SK-N-SH (cell line): ENCODE measurements around the gene MVB12B. TPM values are rescaled to one million over a fixed set of nuclear protein-coding genes. Genes with fewer than 3 reads are reported as not detected.

ENCODE experiments used
- CTCF ChIA-PET: fragments of 300-600, 350-600 bp; formaldehyde crosslinking; extraction: SDS; loops from one replicate; lab custom pipeline; 2021; lab: Yijun Ruan, JAX
- POLR2A ChIA-PET: fragments of 350-600 bp; sonication (Branson Sonifier 250); formaldehyde crosslinking; extraction: SDS; loops from one replicate; lab custom pipeline; 2020; ENCODE audit warnings: antibody characterized with exemption, inconsistent platforms; lab: Yijun Ruan, JAX
- DNase-seq: peaks from one replicate; pipeline ENCODE4 v3.0.0; 2012
- H2AFZ ChIP-seq: fragments of 200-600 bp; sonication (generic); 2 replicates; pipeline ENCODE4 v1.8.1; 2016; ENCODE audit warnings: antibody characterized with exemption, mild to moderate bottlenecking, low read depth
- H3F3A ChIP-seq: fragments of 200-600 bp; sonication (generic); replicated peaks from 2 replicates; pipeline ENCODE3; 2016; ENCODE audit warnings: antibody characterized with exemption, mild to moderate bottlenecking; ENCODE audit not compliant: insufficient read depth
- H3K27ac ChIP-seq, 2 experiments: fragments of 200-500 bp in 1 of 2; fragments of 200-600 bp in 1 of 2; sonication (Bioruptor generic) in 1 of 2; sonication (generic), shearing (Covaris generic) in 1 of 2; 2 replicates each; pipeline versions ENCODE4 v1.5.1 to v1.6.1; 2014 to 2016; ENCODE audit warnings: low read depth in 2 of 2, inconsistent platforms in 1 of 2, low read length in 1 of 2, mild to moderate bottlenecking in 1 of 2, mixed read lengths in 1 of 2
- H3K27me3 ChIP-seq: fragments of 200-600 bp; sonication (generic), shearing (Covaris generic); 2 replicates; pipeline ENCODE4 v1.6.1; 2016; ENCODE audit warnings: mixed run types; ENCODE audit not compliant: insufficient read depth
- H3K36me3 ChIP-seq, 2 experiments: fragments of 200-500 bp in 1 of 2; fragments of 200-600 bp in 1 of 2; sonication (Bioruptor generic) in 1 of 2; sonication (generic) in 1 of 2; replicated peaks in 1 of 2; 2 replicates each; pipeline versions ENCODE3 to v1.5.1; 2014 to 2016; ENCODE audit warnings: low read length in 1 of 2, mild to moderate bottlenecking in 1 of 2; ENCODE audit not compliant: insufficient read depth in 2 of 2, control insufficient read depth in 1 of 2
- H3K4me1 ChIP-seq, 2 experiments: fragments of 200-500 bp in 1 of 2; fragments of 200-600 bp in 1 of 2; sonication (Bioruptor generic) in 1 of 2; sonication (generic), shearing (Covaris generic) in 1 of 2; 2 replicates each; pipeline versions ENCODE4 v1.5.1 to v1.6.1; 2014 to 2016; ENCODE audit warnings: low read depth in 1 of 2, low read length in 1 of 2, mixed run types in 1 of 2; ENCODE audit not compliant: insufficient read depth in 2 of 2, control insufficient read depth in 1 of 2
- H3K4me2 ChIP-seq: fragments of 200-600 bp; sonication (generic), shearing (Covaris generic); 2 replicates; pipeline ENCODE4 v1.6.1; 2017; ENCODE audit warnings: mixed run types
- H3K4me3 ChIP-seq, 2 experiments: fragments of 200-500 bp in 1 of 2; fragments of 200-600 bp in 1 of 2; sonication (Bioruptor generic) in 1 of 2; sonication (generic), shearing (Covaris generic) in 1 of 2; 2 replicates each; pipeline versions ENCODE4 v1.5.1 to v1.8.1; 2014 to 2016; ENCODE audit warnings: low read depth in 2 of 2, inconsistent platforms in 1 of 2, low read length in 1 of 2, mild to moderate bottlenecking in 1 of 2, mixed read lengths in 1 of 2, moderate library complexity in 1 of 2
- H3K79me2 ChIP-seq: fragments of 200-600 bp; sonication (generic); 2 replicates; pipeline ENCODE4 v1.8.1; 2017; ENCODE audit warnings: mild to moderate bottlenecking; ENCODE audit not compliant: insufficient read depth
- H3K9ac ChIP-seq: fragments of 200-600 bp; sonication (generic); 2 replicates; pipeline ENCODE4 v1.6.1; 2017; ENCODE audit warnings: mixed run types
- H3K9me2 ChIP-seq: fragments of 200-600 bp; sonication (generic); 2 replicates; pipeline ENCODE4 v1.6.1; 2017; ENCODE audit warnings: mixed run types
- H3K9me3 ChIP-seq: fragments of 200-600 bp; sonication (generic); 2 replicates; pipeline ENCODE4 v1.6.1; 2017; ENCODE audit warnings: mixed run types, mild to moderate bottlenecking, moderate library complexity
- H4K20me1 ChIP-seq: fragments of 200-600 bp; sonication (generic); 2 replicates; pipeline ENCODE4 v1.6.1; 2017; ENCODE audit warnings: mild to moderate bottlenecking, mixed run types; ENCODE audit not compliant: insufficient read depth
- CHD2 ChIP-seq: fragments of 150-350 bp; IDR thresholded peaks from 2 replicates; pipeline ENCODE4 v1.6.1; 2018; ENCODE audit warnings: low read length; ENCODE audit not compliant: partially characterized antibody
- EP300 ChIP-seq, 2 experiments: IDR thresholded peaks; 2 replicates each; pipeline versions ENCODE4 v1.4.0 to v1.6.1; 2012; ENCODE audit warnings: borderline replicate concordance in 1 of 2, low read depth in 1 of 2, low read length in 1 of 2
- FOSL2 ChIP-seq: IDR thresholded peaks from 2 replicates; pipeline ENCODE4 v1.4.0; 2012; ENCODE audit warnings: low read depth, mild to moderate bottlenecking, moderate library complexity, borderline replicate concordance
- FOXJ3 ChIP-seq: sonication (generic); formaldehyde crosslinking; IDR thresholded peaks from 2 replicates; pipeline ENCODE4 v1.5.1; 2020; ENCODE audit warnings: mild to moderate bottlenecking, missing genetic modification reagents
- FOXM1 ChIP-seq: IDR thresholded peaks from 2 replicates; pipeline ENCODE4 v1.4.0; 2012; ENCODE audit warnings: low read depth, mild to moderate bottlenecking
- GATA2 ChIP-seq: sonication (generic); formaldehyde crosslinking; IDR thresholded peaks from 2 replicates; pipeline ENCODE4 v1.5.0; 2020; ENCODE audit warnings: mild to moderate bottlenecking, missing genetic modification reagents
- MEF2A ChIP-seq: IDR thresholded peaks from 2 replicates; pipeline ENCODE4 v1.4.0; 2012; ENCODE audit warnings: low read depth, borderline replicate concordance
- NFIC ChIP-seq: IDR thresholded peaks from 2 replicates; pipeline ENCODE4 v1.4.0; 2012; ENCODE audit warnings: borderline replicate concordance
- POLR2AphosphoS5 ChIP-seq: IDR thresholded peaks from 2 replicates; pipeline ENCODE4 v1.6.1; 2012; ENCODE audit warnings: low read depth, low read length
- RCOR1 ChIP-seq: fragments of 150-350 bp; IDR thresholded peaks from 2 replicates; pipeline ENCODE4 v1.6.1; 2017; ENCODE audit warnings: antibody characterized with exemption, low read length
- RXRA ChIP-seq: IDR thresholded peaks from 2 replicates; pipeline ENCODE4 v1.4.0; 2012; ENCODE audit warnings: low read depth, mild to moderate bottlenecking, borderline replicate concordance
- SIN3A ChIP-seq: IDR thresholded peaks from 2 replicates; pipeline ENCODE4 v1.6.1; 2012; ENCODE audit warnings: low read depth, mild to moderate bottlenecking, low read length, moderate library complexity, borderline replicate concordance
- WGBS: methylation state at CpG from one replicate; pipeline ENCODE4 v1.1.6; 2017; ENCODE audit warnings: low lambda C conversion rate; 5-methylcytosine and 5-hydroxymethylcytosine counted together
- polyA plus RNA-seq, 3 experiments: library from polyadenylated mRNA; depleted of rRNA; stranded (reverse); fragments of >200 nt; gene quantifications; 2 replicates each; pipeline ENCODE4 v1.2.3, GENCODE V29; 2012
- TF ChIP-seq, protein P1 (sequence below): IDR thresholded peaks from 2 replicates; pipeline ENCODE4 v1.4.0; 2012; ENCODE audit warnings: low read depth, borderline replicate concordance
- TF ChIP-seq, protein P2 (sequence below): IDR thresholded peaks from 2 replicates; pipeline ENCODE4 v1.4.0; 2012; ENCODE audit warnings: low read depth

Gene MVB12B
- polyA plus RNA-seq, 1 of the 3 experiments (the other 2 are of a cell fraction): 5.1 TPM

- Histone ChIP-seq H3K27me3 (no peaks in the 10 kb centered on the region; the same call in none of the 2 replicates), H3K4me3 (no peak overlapping the region), H3K36me3 (no peaks in the 10 kb centered on the region)
- WGBS: 50% methylated on average over 7 of the region's 7 CpGs
- DNase-seq: no peak
- TF ChIP-seq, protein P1, sequence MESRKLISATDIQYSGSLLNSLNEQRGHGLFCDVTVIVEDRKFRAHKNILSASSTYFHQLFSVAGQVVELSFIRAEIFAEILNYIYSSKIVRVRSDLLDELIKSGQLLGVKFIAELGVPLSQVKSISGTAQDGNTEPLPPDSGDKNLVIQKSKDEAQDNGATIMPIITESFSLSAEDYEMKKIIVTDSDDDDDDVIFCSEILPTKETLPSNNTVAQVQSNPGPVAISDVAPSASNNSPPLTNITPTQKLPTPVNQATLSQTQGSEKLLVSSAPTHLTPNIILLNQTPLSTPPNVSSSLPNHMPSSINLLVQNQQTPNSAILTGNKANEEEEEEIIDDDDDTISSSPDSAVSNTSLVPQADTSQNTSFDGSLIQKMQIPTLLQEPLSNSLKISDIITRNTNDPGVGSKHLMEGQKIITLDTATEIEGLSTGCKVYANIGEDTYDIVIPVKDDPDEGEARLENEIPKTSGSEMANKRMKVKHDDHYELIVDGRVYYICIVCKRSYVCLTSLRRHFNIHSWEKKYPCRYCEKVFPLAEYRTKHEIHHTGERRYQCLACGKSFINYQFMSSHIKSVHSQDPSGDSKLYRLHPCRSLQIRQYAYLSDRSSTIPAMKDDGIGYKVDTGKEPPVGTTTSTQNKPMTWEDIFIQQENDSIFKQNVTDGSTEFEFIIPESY: no peak
- no peak for TF ChIP-seq RCOR1
- TF ChIP-seq FOXM1: no peak
- TF ChIP-seq FOXJ3: no peak
- no peak for TF ChIP-seq POLR2AphosphoS5
- TF ChIP-seq GATA2: no peak
- no peak for TF ChIP-seq SIN3A
- TF ChIP-seq FOSL2: no peak
- TF ChIP-seq, all 33 proteins: peak for 0
- Histone ChIP-seq H3K27ac (no peak overlapping the region), H2AFZ (no peak overlapping the region), H3K9ac (no peak overlapping the region), H3K79me2 (no peaks in the 10 kb centered on the region), H3K4me1 (peaks cover 0 to 38% of the 10 kb centered on the region in 2 experiments; a peak in 1 of 4 replicates), H3K4me2 (no peak overlapping the region), H4K20me1 (no peaks in the 10 kb centered on the region), H3K9me2 (no peaks in the 10 kb centered on the region), H3K9me3 (no peaks in the 10 kb centered on the region), H3F3A (no peaks in the 10 kb centered on the region)
- ChIA-PET POLR2A (no interaction called here), CTCF (interaction anchor here (0.8 to 15.5 kb wide), 2 partner anchors 12 to 29 kb away, joined by 3 to 473 read pairs; no protein-coding TSS in a partner anchor)
These were observed 219.4 kb downstream of the MVB12B start for GRCh38 chr9:126546036-126546435.

- no peaks in the 10 kb centered on the region for H4K20me1 ChIP-seq
- peaks cover 0 to 49% of the 10 kb centered on the region in 2 experiments; a peak in 2 of 4 replicates for H3K4me1 ChIP-seq
- WGBS: 64% methylated on average over 6 of the region's 7 CpGs
- TF ChIP-seq, protein P2, sequence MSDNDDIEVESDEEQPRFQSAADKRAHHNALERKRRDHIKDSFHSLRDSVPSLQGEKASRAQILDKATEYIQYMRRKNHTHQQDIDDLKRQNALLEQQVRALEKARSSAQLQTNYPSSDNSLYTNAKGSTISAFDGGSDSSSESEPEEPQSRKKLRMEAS: no peak
- TF ChIP-seq MEF2A (no peak), EP300 (IDR thresholded peaks at IDR 0.05; ENCODE audit: borderline replicate concordance in 1 of 2, low read depth in 1 of 2, low read length in 1 of 2) (no peak), NFIC (no peak), FOXM1 (no peak), RXRA (no peak), POLR2AphosphoS5 (no peak), RCOR1 (no peak), GATA2 (no peak), CHD2 (no peak)
- TF ChIP-seq, protein P1: no peak
- ChIA-PET POLR2A (interaction anchor here (0.9 to 3.8 kb wide), 3 partner anchors 13 to 31 kb away, joined by 5 to 44 read pairs (median 8); no protein-coding TSS in a partner anchor), CTCF (interaction anchor here (1.2 to 21.5 kb wide), 7 partner anchors 10 to 50 kb away, joined by 3 to 739 read pairs (median 10); no protein-coding TSS in a partner anchor)
- H3K4me3 ChIP-seq: no peak overlapping the region
- H3K9ac ChIP-seq: no peak overlapping the region
- H3K27ac ChIP-seq: peak overlapping the region in 1 of 2 experiments; percentile 96; a peak in 2 of 4 replicates
- no peaks in the 10 kb centered on the region for H3K36me3 ChIP-seq
- no peaks in the 10 kb centered on the region for H3K9me2 ChIP-seq
- no peaks in the 10 kb centered on the region; the same call in 1 of the 2 replicates for H3K27me3 ChIP-seq
- H3K9me3 ChIP-seq: no peaks in the 10 kb centered on the region
- H3F3A ChIP-seq: no peaks in the 10 kb centered on the region
- H3K4me2 ChIP-seq: no peak overlapping the region
- no peaks in the 10 kb centered on the region for H3K79me2 ChIP-seq
- H2AFZ ChIP-seq: no peak overlapping the region
- DNase-seq: no peak
These were observed 221.7 kb downstream of the MVB12B start for GRCh38 chr9:126548312-126548711.
